Measurements from ENCODE around the gene GRIN2A.

- TF ChIP-seq ZFP3 (CRISPR knock-in tag; IDR thresholded peaks at IDR 0.05) (no peak), PATZ1 (CRISPR knock-in tag; IDR thresholded peaks at IDR 0.05; ENCODE audit: borderline replicate concordance) (no peak), CREB5 (CRISPR knock-in tag; IDR thresholded peaks at IDR 0.05; ENCODE audit: low read depth) (no peak), RARB (CRISPR knock-in tag; IDR thresholded peaks at IDR 0.05) (no peak), PPARA (CRISPR knock-in tag; IDR thresholded peaks at IDR 0.05; ENCODE audit: borderline replicate concordance) (no peak), ZNF565 (CRISPR knock-in tag; conservative IDR thresholded peaks at IDR 0.05; ENCODE audit: low read depth) (no peak), ZNF70 (CRISPR knock-in tag; IDR thresholded peaks at IDR 0.05) (no peak), ISL1 (CRISPR knock-in tag; IDR thresholded peaks at IDR 0.05) (no peak), ZC3H10 (CRISPR knock-in tag; IDR thresholded peaks at IDR 0.05) (no peak), TCF4 (CRISPR knock-in tag; IDR thresholded peaks at IDR 0.05; ENCODE audit: borderline replicate concordance) (no peak), CSRNP3 (CRISPR knock-in tag; IDR thresholded peaks at IDR 0.05) (no peak), ARNTL (CRISPR knock-in tag; IDR thresholded peaks at IDR 0.05; ENCODE audit: borderline replicate concordance, low read depth) (no peak), OSR1 (CRISPR knock-in tag; IDR thresholded peaks at IDR 0.05) (no peak)
- TF ChIP-seq, protein P1, sequence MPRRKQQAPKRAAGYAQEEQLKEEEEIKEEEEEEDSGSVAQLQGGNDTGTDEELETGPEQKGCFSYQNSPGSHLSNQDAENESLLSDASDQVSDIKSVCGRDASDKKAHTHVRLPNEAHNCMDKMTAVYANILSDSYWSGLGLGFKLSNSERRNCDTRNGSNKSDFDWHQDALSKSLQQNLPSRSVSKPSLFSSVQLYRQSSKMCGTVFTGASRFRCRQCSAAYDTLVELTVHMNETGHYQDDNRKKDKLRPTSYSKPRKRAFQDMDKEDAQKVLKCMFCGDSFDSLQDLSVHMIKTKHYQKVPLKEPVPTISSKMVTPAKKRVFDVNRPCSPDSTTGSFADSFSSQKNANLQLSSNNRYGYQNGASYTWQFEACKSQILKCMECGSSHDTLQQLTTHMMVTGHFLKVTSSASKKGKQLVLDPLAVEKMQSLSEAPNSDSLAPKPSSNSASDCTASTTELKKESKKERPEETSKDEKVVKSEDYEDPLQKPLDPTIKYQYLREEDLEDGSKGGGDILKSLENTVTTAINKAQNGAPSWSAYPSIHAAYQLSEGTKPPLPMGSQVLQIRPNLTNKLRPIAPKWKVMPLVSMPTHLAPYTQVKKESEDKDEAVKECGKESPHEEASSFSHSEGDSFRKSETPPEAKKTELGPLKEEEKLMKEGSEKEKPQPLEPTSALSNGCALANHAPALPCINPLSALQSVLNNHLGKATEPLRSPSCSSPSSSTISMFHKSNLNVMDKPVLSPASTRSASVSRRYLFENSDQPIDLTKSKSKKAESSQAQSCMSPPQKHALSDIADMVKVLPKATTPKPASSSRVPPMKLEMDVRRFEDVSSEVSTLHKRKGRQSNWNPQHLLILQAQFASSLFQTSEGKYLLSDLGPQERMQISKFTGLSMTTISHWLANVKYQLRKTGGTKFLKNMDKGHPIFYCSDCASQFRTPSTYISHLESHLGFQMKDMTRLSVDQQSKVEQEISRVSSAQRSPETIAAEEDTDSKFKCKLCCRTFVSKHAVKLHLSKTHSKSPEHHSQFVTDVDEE (CRISPR knock-in tag; IDR thresholded peaks at IDR 0.05): no peak
Measured at GRCh38 chr16:9922441-9922840, 259.8 kb downstream of the GRIN2A start.

Data from SK-N-SH treated with all-trans-retinoic acid at 6 μM for 48 hours (cell line).